BE2C (cell line): ENCODE results near the gene NOTUM. TPM values are rescaled to one million over a fixed set of nuclear protein-coding genes. Genes with fewer than 3 reads are reported as not detected.

Experiments used
- DNase-seq: peaks from one replicate; pipeline ENCODE4 v3.0.0-alpha.2; 2020
- H3K27me3 ChIP-seq: fragments of 250-450 bp; sonication (Bioruptor Pico); 2 replicates; pipeline ENCODE4 v1.5.1; 2020; ENCODE audit warnings: mild to moderate bottlenecking
- H3K36me3 ChIP-seq: fragments of 250-450 bp; sonication (Bioruptor Pico); 2 replicates; pipeline ENCODE4 v1.5.1; 2020; ENCODE audit warnings: mild to moderate bottlenecking
- H3K4me1 ChIP-seq: fragments of 250-450 bp; sonication (Bioruptor Pico); 2 replicates; pipeline ENCODE4 v1.5.1; 2020
- H3K4me3 ChIP-seq: 2 replicates; pipeline ENCODE4 v1.5.1; 2011; ENCODE audit warnings: low read depth, low read length
- H3K9me3 ChIP-seq: fragments of 250-450 bp; sonication (Bioruptor Pico); 2 replicates; pipeline ENCODE4 v1.5.1; 2020
- polyA plus RNA-seq: library from polyadenylated mRNA; unstranded; fragments of >200 nt; gene quantifications from one replicate; pipeline ENCODE4 v1.2.1, GENCODE V29; 2012; ENCODE audit warnings: low read depth, missing spikeins; ENCODE audit not compliant: insufficient read length, insufficient read depth
- TF ChIP-seq, protein P1 (sequence below): IDR thresholded peaks from 2 replicates; pipeline ENCODE4 v1.5.1; 2012; ENCODE audit warnings: mild to moderate bottlenecking, low read depth, low read length

The NOTUM gene
- polyA plus RNA-seq, result 6.0 TPM

DNA sequence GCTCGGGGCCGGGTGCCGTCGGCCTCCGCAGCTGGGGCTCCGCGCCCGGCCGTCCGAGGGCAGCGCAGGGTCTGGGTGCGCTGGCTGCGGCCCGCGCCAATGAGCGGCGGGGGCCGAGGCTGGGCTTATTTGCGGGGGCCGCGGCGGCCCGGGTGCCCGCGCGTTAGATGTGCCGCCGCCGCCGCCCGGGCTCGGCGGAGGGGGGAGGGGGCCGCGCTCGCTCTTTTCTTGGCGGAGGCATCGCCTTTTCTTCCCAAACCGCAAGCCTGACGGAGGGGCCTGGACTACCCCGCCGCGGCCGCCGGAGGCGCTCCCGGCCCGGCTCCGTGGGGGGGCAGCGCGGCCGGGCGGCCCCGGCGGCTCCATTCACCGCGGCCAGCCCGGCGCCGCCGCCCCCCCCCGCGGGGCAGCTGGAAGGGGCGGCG is at the start of gene NOTUM:
TSS of gene NOTUM (minus strand) at position 101 of the 425 bp plus-strand sequence. CDS start 278 bp downstream, outside the sequence.
- no peaks in the 10 kb centered on the region for H3K36me3 ChIP-seq
- peaks cover 9% of the 10 kb centered on the region for H3K4me1 ChIP-seq
- peak within 1 kb of the TSS; percentile 19 for H3K4me3 ChIP-seq
- H3K27me3 ChIP-seq, result peaks cover 22% of the 10 kb centered on the region
- H3K9me3 ChIP-seq, result no peaks in the 10 kb centered on the region
- TF ChIP-seq, protein P1, sequence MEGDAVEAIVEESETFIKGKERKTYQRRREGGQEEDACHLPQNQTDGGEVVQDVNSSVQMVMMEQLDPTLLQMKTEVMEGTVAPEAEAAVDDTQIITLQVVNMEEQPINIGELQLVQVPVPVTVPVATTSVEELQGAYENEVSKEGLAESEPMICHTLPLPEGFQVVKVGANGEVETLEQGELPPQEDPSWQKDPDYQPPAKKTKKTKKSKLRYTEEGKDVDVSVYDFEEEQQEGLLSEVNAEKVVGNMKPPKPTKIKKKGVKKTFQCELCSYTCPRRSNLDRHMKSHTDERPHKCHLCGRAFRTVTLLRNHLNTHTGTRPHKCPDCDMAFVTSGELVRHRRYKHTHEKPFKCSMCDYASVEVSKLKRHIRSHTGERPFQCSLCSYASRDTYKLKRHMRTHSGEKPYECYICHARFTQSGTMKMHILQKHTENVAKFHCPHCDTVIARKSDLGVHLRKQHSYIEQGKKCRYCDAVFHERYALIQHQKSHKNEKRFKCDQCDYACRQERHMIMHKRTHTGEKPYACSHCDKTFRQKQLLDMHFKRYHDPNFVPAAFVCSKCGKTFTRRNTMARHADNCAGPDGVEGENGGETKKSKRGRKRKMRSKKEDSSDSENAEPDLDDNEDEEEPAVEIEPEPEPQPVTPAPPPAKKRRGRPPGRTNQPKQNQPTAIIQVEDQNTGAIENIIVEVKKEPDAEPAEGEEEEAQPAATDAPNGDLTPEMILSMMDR, result no peak; the same call in 1 of the 2 replicates
- DNase-seq, result peak; percentile 53

DNA sequence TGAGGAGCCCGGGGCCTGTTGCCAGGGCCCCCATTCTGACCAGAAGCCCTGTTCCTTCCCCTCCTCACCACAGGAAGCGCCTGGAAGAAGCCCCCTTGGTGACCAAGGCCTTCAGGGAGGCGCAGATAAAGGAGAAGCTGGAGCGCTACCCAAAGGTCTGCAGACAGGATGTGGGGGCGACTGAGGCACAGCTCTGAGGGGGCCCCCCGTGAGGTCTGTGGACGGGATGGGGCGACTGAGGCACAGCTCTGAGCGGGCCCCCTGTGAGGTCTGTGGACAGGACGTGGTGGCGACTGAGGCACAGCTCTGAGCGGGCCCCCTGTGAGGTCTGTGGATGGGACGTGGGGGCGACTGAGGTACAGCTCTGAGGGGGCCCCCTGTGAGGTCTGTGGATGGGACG is 48.4 kb upstream of the NOTUM start:
- Histone ChIP-seq H3K36me3 (peaks cover 5% of the 10 kb centered on the region; the same call in 1 of the 2 replicates), H3K4me3 (no peak overlapping the region), H3K4me1 (peaks cover 32% of the 10 kb centered on the region), H3K27me3 (no peaks in the 10 kb centered on the region), H3K9me3 (no peaks in the 10 kb centered on the region)
- TF ChIP-seq, protein P1, result no peak
- no peak for DNase-seq

DNA sequence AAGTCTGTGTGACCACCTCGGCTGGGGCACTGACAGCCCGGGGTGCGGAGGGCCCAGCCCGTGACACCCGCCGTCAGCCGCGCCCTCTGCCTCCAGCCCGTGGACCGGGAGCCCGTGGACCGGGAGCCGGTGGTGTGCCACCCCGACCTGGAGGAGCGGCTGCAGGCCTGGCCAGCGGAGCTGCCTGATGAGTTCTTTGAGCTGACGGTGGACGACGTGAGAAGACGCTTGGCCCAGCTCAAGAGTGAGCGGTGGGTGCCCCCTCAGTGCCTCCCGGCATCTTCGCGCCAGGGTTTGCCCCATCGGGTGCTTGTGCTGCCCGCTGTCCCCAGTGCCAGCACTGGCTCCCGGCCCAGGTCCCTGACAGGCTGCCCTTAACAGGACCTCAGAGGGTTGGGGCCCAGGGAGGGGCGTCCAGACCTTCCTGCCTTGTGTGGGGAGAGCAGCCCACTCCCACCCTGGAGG is 48.0 kb upstream of the NOTUM start:
- TF ChIP-seq, protein P1, result no peak
- no peaks in the 10 kb centered on the region for H3K27me3 ChIP-seq
- peaks cover 5% of the 10 kb centered on the region; the same call in 1 of the 2 replicates for H3K36me3 ChIP-seq
- no peak for DNase-seq
- H3K9me3 ChIP-seq, result no peaks in the 10 kb centered on the region
- peaks cover 29% of the 10 kb centered on the region for H3K4me1 ChIP-seq
- H3K4me3 ChIP-seq, result no peak overlapping the region

DNA sequence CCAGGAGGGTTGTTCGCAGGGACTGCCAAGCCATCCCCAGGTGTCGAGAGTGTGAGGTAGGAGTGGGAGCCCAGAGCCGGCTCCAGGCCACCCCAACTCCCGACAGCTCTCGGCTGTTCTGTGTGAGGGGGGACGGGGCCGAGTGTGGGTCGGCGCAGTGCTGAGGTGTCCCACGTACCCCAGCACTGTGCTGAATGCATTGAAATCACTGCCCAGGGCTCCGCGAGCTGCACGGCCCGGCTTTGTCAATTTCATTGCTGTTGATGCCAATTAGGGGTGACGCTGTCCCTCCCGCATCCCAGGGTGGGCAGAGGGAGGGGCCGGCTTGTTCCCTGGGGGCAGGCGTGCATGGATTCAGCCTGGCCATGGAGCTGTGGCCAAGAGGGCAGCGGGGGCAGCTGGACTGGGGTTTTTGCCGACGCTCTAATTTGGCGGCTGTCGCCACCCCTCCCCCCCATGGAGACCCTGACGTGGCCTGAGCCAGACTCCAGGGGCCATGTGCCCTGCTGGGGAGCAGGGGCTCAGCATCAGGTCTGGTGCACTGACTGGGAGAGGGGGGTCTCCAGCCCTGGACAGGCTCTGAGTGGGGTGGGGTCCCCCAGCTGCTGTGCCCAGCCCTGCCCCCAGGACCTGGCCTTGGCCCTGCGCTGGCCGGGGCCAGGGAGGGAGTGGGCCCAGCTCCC is 47.4 kb upstream of the NOTUM start:
- H3K27me3 ChIP-seq, result no peaks in the 10 kb centered on the region
- no peak overlapping the region for H3K4me3 ChIP-seq
- TF ChIP-seq, protein P1, result no peak
- H3K9me3 ChIP-seq, result no peaks in the 10 kb centered on the region
- DNase-seq, result no peak
- peaks cover 5% of the 10 kb centered on the region for H3K36me3 ChIP-seq
- H3K4me1 ChIP-seq, result peaks cover 29% of the 10 kb centered on the region

DNA sequence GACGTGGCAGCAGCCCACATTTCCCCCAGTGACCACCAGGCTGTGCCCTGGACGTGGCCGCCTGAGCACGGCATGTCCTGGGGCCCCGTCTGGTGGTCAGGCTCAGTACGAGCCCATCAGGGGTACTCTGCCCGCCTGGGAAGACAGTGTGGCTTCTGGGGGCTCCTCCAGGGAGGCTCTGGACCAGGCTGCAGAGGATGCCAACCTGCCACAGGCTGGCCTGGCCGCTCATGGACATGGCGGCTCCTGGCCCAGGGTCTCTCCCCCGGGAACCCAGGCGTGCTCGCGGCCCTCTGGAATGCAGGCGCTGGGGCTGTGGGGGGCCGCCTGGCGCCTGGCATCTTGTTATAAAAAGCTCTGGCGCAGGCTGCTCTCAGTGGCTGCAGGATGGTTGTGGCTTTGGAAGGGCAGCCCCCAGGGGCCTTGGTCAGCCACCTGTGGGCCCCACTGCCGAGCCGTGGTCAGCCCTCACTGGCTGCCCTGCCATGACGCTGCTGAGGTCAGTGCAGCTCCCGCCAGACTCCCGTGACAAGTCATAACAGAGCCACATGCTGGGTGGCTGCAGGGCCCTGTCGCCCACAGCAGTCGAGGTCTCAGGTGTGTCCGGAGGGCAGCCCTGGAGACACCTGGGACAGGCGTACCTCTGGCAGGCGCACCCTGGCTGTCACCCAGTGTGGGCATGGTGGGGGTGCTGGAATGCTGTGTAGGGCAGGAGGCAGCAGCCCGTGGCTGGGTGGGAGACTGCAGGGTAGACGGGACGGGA is 46.7 kb upstream of the NOTUM start:
- Histone ChIP-seq H3K4me3 (no peak overlapping the region), H3K9me3 (no peaks in the 10 kb centered on the region), H3K4me1 (peaks cover 29% of the 10 kb centered on the region), H3K36me3 (peaks cover 5% of the 10 kb centered on the region), H3K27me3 (no peaks in the 10 kb centered on the region)
- TF ChIP-seq, protein P1, result no peak
- DNase-seq, result no peak

DNA sequence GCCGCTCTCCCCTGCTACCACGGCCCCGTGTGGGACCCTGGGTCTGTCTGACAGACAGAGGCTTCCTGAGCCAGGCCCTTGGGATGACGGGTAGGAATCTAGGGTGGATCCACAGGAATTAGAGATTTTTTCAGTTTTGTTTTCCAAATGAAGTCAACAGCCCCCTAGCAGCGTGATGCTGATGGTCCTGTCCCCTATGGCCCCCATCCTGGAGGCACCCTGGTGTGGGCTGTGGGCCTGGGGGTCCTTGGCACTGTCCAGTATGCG is 46.2 kb upstream of the NOTUM start:
- Histone ChIP-seq H3K4me1 (peaks cover 24% of the 10 kb centered on the region), H3K27me3 (no peaks in the 10 kb centered on the region), H3K4me3 (no peak overlapping the region), H3K36me3 (peaks cover 5% of the 10 kb centered on the region), H3K9me3 (no peaks in the 10 kb centered on the region)
- no peak for DNase-seq
- TF ChIP-seq, protein P1, result no peak
